Measurements from ENCODE around the gene STAT6.

The STAT6 gene

DNA sequence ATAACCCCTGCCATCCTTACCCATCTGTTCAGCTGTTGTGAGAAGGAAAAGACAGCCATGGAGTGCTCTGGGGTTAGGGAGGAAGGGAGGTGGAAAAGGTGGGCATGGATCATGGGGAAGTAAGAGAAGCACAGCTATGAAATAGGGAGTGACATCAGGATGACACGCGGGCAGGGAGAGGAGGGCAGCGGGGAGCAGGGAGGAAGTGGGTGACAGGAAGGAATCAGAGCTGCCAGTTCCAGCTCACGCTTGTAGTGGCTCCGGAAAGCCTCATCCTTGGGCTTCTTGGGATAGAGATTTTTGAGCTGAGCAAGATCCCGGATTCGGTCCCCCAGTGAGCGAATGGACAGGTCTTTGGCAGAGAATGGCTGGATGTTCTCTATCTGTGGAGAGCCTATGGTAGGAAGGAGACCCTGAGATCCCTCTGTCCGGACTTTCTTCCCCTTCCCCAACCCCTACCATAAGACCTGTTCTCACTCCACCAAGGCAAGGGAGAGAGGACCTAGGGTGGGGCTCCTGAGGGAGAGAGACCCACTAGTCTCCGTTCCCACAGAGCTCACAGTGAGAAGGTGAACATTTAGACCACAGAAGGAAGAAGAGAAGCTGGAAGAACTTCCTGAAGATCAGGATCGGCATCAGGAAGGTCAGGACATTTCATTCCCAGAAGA, 12.0 kb downstream of the STAT6 start:
- no peak for DNase-seq

DNA sequence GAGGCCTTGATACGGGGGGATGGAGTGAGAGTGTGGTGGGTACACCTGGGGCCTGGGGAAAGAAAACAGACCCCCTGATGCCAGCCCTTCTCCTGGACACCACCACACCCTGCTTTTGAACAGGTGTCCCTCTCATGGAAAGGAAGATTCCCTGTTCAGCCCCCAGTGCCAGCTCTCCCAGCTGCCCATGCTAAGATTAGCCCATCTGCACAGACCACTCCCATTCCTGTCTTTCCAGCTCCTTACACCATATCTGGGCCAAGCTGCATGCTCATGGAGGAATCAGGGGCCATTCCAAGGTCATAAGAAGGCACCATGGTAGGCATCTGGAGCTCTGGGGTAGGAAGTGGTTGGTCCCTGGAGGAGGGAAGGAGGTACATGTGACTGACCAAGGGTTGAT, 12.6 kb downstream of the STAT6 start:
- DNase-seq = no peak

DNA sequence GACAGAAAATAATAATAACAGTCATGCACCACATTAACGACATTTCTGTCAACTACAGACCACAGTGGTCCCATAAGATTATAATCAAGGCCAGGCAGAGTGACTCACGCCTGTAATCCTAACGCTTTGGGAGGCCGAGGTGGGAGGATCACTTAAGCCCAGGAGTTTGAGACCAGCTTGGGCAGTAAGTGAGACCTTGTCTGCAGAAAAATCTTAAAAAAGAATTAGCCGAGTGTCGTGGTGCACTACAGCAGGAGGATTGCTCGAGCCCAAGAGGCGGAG, 13.7 kb downstream of the STAT6 start:
- no peak for DNase-seq

GRCh38 chr12:57096748-57097553, 14.2 kb downstream of the STAT6 start:
- no peak for DNase-seq

- DNase-seq = no peak
Measured at GRCh38 chr12:57096099-57096572, 15.0 kb downstream of the STAT6 start.

DNA sequence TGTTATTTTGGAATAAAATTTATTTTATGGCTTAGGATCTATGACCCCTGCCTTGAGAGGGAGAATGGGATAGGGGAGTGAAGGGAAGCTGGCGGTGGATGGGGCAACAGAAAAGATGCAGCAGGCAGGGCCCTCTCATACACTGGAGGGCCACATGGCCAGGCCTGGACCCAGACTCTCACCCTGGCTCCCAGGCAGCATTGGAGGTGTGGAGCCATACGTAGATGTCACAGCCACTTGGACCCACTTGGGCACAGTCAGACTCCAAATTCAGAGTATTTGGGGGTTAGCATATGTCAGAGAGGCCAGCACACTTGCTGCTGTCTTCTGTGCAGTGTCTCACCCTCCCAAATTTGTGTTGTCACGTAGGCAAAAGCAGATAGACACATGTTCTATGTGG, 15.7 kb downstream of the STAT6 start:
- no peak for DNase-seq

DNA sequence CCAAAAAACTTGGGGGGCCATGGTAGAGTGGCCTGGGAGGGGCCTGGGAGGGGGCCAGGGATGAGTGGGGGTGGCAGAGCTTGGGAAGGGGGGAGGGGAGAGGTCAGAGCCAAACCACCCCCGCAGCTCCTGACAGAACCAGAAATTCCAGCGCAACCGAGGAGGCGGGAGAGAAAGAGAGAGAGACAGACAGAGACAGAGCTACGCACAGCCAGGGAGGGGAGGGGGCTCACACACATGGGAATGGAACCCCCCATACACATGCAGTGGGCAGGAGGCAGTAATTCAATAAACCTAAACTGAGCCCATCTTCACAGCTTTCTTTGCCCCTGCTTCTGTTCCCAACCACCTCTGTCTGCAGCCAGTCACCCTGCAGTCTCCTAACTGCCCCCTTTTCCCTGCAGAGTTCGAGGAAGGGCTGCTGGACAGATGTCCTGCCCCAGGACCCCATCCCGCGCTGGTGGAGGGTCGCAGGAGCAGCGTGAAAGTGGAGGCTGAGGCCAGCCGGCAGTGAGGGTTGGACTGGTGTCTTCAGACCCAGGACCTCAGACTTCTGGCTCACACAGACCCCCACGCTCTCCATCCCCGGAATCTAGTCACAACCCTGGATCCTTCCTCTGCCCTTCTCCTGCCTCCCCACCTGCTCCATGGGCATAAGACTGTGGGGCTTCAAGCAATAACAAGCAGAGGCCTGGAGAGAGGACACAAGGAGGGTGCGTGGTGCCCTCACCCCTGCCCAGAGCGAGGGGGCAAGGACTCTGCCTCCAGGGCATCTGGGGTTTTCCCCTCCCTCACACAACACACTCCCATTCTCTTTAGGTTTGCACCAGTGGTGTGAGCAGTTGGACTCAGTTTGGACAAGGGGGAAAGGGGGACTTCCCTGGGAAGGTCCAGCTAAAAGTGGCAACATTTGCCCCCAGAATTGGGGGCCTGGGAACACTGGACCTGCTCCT, 16.7 kb downstream of the STAT6 start:
- no peak for DNase-seq

DNA sequence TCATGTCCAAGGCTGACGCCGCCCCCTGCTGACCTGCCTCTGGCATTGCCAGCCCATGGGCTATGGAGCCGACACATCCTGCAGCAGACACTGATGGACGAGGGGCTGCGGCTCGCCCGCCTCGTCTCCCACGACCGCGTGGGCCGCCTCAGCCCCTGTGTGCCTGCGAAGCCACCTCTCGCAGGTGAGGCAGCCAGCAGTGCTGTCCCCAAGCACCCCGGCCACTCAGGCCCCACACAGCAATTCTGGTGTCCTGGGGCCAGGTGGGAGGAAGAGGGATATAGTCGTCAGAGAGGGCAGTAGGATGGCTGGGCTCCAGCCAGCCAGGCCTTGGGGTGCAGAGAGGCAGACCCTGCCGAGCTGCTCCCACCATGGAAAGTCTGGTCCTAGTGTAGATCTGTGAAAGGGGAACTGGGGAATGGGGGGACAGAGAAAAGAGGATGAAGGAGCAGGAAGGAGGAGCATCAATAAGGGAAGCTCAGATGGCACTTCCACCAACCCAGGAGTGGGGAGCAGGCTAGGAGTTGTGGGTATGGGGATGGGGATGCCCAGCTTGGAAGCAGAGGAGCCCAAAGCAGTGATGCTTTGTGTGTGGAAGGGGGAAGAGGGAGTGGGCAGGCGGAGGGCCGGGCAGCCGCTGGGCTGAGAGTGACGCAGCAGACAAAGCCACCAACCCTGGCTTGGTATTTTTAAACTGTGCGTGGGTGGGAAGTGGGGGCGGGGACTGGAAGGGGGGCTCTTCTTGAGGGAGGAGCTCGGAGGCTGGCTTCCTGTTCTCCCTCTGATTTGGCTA, 17.6 kb downstream of the STAT6 start:
- DNase-seq = no peak

- DNase-seq = no peak
Measured at GRCh38 chr12:57092876-57093414, 18.2 kb downstream of the STAT6 start.

DNA sequence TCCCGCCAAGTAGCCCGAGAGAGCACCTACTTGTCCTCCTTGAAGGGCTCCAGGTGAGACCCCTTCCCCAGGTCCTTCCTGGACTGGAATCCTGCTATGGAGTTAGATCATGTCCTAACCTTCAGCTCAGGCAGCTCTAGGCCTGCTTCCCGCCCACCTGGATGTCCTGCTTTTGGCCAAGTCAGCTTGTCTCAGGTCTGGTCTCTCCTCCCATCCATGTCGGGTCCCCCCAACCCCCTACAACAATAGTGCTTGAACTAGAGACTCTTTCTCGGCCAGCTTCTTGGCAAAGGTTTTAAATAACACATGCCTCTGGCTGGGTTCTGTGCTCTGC, 18.7 kb downstream of the STAT6 start:
- DNase-seq = no peak

DNA sequence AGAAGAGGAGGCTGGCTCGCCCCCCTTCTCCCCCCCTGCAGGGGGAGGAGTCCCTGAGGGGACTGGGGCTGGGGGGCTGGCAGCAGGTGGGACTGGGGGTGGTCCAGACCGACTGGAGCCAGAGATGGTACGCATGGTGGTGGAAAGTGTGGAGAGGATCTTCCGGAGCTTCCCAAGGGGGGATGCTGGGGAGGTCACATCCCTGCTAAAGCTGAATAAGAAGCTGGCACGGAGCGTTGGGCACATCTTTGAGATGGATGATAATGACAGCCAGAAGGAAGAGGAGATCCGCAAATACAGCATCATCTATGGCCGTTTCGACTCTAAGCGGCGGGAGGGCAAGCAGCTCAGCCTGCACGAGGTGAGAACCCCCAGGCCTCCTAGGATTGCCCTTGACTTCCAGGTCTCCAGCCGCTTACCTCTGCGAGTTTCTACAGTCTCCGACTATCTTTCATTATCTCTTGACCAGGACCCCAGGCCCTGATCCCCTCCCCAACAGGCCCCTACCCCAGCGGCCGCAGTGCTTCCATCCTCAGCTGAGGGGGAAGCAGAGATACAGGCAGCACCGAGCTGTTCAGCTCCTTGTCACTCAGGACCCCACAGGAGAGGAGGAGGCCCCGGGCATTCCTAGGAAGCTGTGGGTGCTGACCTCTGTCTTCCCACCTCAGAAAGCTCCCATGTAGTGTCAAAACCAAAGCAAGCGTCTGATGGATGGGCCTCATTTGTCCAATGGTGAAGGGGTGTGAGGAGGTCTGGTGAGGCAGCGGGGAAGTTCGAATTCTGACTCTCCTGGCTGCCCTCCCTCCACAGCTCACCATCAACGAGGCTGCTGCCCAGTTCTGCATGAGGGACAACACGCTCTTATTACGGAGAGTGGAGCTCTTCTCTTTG, 19.3 kb downstream of the STAT6 start:
- DNase-seq = no peak

DNA sequence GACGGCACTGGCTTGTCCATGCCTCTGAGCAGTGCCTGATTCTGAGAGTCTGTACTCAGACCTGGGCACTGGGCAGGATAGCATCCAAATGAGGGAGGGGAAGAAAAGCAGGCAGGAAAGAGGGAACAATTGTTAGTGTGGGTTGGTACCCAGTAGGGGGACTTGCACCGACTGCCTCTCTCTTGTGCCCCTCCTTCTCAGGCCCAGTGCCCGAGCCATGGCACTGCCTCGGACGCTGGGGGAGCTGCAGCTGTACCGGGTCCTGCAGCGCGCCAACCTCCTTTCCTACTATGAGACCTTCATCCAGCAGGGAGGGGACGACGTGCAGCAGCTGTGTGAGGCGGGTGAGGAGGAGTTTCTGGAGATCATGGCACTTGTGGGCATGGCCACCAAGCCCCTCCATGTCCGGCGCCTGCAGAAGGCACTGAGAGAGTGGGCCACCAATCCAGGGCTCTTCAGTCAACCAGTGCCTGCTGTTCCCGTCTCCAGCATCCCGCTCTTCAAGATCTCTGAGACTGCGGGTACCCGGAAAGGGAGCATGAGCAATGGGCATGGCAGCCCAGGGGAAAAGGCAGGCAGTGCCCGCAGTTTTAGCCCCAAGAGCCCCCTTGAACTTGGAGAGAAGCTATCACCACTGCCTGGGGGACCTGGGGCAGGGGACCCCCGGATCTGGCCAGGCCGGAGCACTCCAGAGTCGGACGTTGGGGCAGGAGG, 20.1 kb downstream of the STAT6 start:
- no peak for DNase-seq

GRCh38 chr12:57090490-57090889, 20.7 kb downstream of the STAT6 start:
- no peak for DNase-seq

DNA sequence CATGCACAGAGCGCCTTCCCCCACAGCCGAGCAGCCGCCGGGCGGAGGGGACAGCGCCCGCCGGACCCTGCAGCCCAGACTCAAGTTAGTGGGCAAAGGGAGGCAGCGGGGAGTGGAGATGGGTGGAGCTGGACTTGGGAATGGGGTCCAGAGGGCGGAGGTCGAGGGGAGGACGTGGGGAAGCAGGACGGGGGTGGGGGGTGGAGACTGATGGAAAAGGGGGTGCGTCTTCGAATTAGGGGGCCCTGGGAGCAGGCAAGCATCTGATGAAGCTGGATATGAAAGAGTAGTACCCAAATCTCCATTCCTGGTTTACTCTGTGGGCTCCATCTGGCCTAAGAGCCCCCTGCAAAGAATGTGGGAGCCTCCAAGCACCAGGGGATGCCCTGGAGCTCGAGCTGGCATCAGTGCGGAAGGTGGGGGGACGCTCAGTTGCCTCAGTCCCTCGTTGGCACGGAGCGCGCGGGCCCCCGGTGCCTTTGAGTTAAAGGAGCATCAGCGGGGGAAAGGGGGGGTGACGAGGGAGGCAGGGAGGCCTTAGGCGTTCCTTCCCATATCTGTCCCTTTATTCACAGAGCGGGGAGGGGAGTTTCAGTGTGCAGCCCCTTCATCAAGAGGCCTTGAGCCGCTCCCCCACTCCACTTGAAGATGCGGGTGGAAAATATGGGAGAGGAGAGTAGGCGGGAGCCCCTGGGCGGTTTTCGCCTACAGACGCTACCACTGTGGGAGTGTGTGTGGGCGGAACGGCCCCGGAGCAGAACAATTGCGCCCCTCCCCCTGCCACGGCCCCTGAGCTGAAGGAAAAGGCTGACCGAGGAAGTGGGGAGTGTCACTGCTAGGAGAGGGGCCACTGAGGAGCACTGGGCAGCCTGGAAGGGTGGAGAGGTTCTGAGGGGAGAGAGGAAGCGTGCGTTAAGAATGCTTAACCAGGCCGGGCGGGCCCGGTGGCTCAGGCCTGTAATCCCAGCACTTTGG, 21.6 kb downstream of the STAT6 start:
- no peak for DNase-seq

GRCh38 chr12:57088354-57089270, 22.6 kb downstream of the STAT6 start, which contains the start of gene NAB2:
Gene NAB2 (plus strand): TSS chr12:57089114. CDS start chr12:57089272, 158 bp downstream.
- DNase-seq = peak; percentile 84 to 86

GRCh38 chr12:57087691-57088353, 23.3 kb downstream of the STAT6 start:
- DNase-seq = peak; percentile 10 to 24

DNA sequence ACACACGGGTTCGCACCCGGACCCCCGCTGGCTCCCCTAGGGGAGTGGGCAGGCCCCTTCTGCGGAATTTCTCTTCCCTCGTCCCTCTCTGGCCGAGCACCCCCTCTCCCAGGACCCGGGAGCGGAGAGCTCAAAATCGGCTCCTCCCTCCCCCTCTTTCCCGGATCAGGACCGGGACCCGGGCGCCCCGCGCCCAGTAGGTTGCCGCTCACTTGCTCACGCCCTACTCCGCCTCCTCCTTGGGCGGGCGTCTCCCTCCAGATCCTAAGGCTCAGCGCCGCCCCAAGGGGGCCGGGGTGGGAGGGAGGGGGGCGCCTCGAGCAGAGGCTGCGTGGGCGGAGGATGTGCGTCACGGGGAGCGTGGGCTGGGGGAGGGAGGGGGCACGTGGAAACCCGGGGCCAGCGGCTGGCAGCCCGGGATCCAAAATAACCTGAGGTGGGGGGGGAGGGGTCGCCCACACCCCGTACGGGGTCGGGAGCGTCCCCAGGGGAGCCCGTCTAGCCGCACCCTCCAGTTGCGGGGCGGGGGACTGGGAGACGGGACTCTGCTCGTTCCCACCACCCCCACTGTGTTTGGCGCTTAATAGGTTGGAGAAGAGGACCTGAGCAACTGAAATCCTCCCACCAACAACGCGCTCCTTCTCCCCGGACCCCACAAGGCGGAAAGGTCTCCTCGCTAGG, 24.0 kb downstream of the STAT6 start:
- DNase-seq = peak in 1 of 2 experiments; percentile 22

Data from NCI-H2081 (cell line).